NCI-H2081 (cell line): Measurements from ENCODE around the gene POLG2.
"Not testable (repeated sequence)": the region's sequence is repeated elsewhere in the genome, so short reads cannot be mapped to it uniquely, and the experiment has no call there.

Source experiments
- DNase-seq, 2 experiments: peaks; one replicate each; lab custom pipeline; 2025; lab: John Stamatoyannopoulos, UW

Gene POLG2

GRCh38 chr17:64439956-64440355 lies 56.9 kb downstream of the POLG2 start:
- no peak for DNase-seq

DNA sequence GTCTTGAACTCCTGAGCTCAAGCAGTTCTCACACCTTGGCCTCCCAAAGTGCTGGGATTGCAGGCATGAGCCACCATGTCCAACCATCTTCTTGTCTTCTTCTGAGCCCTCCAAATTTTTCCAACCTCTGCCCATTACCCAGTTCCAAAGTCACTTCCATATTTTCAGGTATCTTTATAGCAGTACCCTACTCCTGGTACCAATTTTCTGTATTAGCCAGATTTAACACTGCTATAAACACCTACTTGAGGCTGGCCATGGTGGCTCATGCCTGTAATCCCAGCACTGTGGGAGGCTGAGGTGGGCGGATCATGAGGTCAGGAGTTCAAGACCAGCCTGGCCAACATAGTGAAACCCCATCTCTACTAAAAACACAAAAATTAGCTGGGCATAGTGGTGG lies 57.3 kb downstream of the POLG2 start:
- DNase-seq: not testable (repeated sequence)

DNA sequence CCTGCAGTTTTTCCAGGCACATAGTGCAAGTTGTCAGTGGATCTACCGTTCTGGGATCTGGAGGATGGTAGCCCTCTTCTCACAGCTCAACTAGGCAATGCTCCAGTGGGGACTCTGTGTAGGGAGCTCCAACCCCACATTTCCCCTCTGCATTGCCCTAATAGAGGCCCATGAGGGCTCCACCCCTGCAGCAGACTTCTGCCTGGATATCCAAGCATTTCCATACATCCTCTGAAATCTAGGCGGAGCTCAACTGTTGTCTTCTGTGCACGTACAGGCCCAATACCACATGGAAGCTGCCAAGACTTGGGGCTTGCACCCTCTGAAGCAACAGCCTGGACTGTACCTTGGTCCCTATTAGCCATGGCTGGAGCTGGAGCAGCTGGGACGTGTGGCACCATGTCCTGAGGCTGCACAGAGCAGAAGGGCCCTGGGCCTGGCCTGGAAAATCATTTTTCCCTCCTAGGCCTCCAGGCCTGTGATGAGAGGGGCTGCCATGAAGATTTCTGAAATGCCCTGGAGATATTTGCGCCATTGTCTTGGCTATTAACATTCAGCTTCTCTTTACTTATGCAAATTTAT lies 58.8 kb downstream of the POLG2 start:
- DNase-seq: no peak

DNA sequence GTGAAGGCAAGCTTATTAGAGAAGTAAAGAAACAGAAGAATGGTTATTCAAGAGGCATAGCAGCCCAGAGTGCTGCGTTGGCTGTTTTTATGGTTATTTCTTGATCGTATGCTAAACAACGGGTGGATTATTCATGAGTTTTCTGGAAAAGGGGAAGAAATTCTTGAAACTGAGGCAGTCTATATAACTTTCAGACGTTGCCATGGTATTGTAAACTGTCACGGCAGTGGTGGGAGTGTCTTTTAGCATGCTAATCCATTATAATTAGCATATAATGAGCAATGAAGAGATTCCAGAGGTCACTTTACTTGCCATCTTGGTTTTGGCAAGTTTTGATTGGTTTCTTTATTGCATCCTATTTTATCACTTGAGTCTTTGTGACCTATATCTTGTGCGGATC lies 65.3 kb downstream of the POLG2 start:
- DNase-seq: no peak

GRCh38 chr17:64430036-64430435 lies 66.8 kb downstream of the POLG2 start:
- DNase-seq: not testable (repeated sequence)

DNA sequence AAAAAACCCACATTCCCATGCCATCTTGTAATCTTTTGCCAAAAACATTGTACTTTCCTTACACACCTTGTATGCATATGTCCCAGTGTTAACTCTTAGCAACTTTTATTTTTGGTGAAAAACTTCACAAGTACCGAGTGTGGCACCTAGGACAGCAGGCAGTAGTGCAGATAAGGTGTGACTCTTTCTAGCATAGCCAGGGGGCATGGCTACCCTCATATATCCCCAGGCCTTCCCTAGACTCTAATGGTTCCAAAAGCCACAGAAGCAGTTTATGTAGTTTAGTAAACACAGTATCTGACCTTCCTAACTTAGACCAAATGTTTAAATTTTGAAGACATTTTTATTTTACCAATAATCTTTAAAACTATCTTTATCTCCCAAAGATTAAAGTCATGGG lies 68.4 kb downstream of the POLG2 start:
- DNase-seq: no peak
